ENCODE measurements around the gene TIGD7. TPM values are rescaled to one million over a fixed set of nuclear protein-coding genes. Genes with fewer than 3 reads are reported as not detected.

Gene TIGD7
- total RNA-seq, 1 donor from 2014 or later = 2.4 TPM

GRCh38 chr16:3266873-3267537, 38.2 kb downstream of the TIGD7 start:
- TF ChIP-seq, protein P1, sequence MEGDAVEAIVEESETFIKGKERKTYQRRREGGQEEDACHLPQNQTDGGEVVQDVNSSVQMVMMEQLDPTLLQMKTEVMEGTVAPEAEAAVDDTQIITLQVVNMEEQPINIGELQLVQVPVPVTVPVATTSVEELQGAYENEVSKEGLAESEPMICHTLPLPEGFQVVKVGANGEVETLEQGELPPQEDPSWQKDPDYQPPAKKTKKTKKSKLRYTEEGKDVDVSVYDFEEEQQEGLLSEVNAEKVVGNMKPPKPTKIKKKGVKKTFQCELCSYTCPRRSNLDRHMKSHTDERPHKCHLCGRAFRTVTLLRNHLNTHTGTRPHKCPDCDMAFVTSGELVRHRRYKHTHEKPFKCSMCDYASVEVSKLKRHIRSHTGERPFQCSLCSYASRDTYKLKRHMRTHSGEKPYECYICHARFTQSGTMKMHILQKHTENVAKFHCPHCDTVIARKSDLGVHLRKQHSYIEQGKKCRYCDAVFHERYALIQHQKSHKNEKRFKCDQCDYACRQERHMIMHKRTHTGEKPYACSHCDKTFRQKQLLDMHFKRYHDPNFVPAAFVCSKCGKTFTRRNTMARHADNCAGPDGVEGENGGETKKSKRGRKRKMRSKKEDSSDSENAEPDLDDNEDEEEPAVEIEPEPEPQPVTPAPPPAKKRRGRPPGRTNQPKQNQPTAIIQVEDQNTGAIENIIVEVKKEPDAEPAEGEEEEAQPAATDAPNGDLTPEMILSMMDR (IDR thresholded peaks at IDR 0.05; ENCODE audit: insufficient read depth, low read length, severe bottlenecking) = peak; percentile 31
- Histone ChIP-seq H3K27me3 (ENCODE audit: control insufficient read depth, insufficient read depth, low read length) (no peaks in the 10 kb centered on the region), H3K36me3 (ENCODE audit: control insufficient read depth, insufficient read depth, low read length) (no peaks in the 10 kb centered on the region), H3K4me3 (ENCODE audit: low read depth, low read length) (no peak overlapping the region)
- no peak for FAIRE-seq
- no peak for DNase-seq (ENCODE audit: low read depth)

DNA sequence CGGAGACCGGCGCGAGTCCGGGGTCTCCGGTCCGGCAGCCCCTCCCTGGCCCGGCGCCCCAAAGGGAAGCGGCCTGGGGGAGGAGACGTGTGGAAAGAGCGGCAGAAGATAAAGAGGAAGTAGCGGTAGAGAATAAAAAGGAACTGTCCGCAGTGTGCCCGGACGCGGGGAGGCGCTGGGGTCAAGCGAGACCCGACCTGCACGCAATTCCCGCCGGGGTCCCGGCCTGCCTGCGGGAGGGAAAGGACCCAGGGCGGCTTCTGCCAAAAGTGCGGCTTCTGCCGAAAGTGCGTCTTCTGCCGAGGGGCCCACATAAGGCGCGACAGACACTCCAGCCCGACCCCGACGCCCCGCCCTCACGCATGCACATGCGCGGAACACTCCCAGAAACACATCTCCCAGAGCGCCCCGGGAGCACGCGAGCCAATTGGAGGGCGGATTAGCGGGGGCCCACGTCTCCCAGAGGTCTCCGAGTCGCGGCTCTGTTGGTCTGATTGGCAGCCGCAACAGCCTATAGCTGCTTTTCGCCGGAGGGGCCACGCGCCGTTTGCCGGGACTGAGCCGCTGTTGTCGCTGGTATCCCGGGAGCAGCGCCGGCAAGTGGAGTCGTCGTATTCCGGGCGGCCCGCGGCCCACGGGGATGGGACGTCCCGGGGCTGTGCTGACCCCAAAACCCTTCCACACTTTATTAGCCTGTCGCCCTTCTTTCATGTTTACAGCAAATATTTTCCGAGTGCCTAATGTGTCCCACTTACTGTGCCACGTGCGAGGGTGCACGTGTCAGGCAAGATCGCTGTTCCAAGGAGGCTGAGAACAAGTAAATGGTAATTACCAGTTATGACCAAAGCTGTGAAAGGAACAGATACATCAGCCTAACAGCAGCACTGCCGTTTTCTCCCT, 40.8 kb downstream of the TIGD7 start:
- Histone ChIP-seq H3K27me3 (ENCODE audit: control insufficient read depth, insufficient read depth, low read length) (no peaks in the 10 kb centered on the region), H3K36me3 (ENCODE audit: control insufficient read depth, insufficient read depth, low read length) (no peaks in the 10 kb centered on the region), H3K4me3 (ENCODE audit: low read depth, low read length) (peak overlapping the region; percentile 77)
- FAIRE-seq (no peak), DNase-seq (ENCODE audit: low read depth) (peak; percentile 85)
- TF ChIP-seq, protein P1 (IDR thresholded peaks at IDR 0.05; ENCODE audit: insufficient read depth, low read length, severe bottlenecking) = peak; percentile 49

DNA sequence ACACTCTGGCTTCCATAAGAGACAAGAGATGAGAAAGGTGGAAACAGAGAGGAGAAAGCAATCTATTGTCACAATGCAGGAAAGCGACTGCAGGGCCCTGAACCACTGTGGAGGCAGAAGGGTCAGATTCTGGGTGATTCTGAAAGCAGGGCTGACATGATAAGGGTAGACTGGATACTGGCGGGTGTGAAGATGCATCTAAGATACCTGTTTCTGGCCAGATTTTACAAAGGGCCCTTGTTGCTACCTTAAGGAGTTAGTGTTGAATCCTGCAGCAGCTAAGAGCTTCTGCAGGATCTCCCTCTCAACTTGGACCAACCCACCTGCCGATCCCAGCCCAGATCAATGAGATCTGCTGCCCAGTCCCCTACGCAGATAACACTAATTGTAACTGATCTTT, 42.7 kb downstream of the TIGD7 start:
- FAIRE-seq = no peak
- no peak overlapping the region for H3K4me3 ChIP-seq (ENCODE audit: low read depth, low read length)

DNA sequence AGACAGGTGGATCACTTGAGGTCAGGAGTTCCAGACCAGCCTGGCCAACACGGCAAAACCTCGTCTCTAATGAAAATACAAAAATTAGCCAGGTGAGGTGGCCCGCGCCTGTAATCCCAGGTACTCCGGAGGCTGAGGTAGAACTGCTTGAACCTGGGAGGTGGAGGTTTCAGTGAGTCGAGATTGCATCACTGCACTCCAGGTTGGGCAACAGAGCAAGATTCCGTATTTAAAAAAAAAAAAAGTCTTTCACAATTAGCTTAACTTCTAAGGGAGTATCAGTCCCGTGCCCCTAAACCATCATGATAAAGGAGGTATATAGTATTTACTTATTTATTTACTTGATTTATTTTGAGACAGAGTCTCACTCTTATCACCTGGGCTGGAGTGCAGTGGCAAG, 45.4 kb downstream of the TIGD7 start:
- FAIRE-seq (no peak), DNase-seq (ENCODE audit: low read depth) (no peak)
- TF ChIP-seq, protein P1 (IDR thresholded peaks at IDR 0.05; ENCODE audit: insufficient read depth, low read length, severe bottlenecking) = no peak
- no peak overlapping the region for H3K4me3 ChIP-seq (ENCODE audit: low read depth, low read length)
- H3K36me3 ChIP-seq (ENCODE audit: control insufficient read depth, insufficient read depth, low read length) = no peaks in the 10 kb centered on the region
- H3K27me3 ChIP-seq (ENCODE audit: control insufficient read depth, insufficient read depth, low read length) = no peaks in the 10 kb centered on the region

More for the DNA sequence above, 42.7 kb downstream of the TIGD7 start:
- no peak for DNase-seq (ENCODE audit: low read depth)
- TF ChIP-seq, protein P1 (IDR thresholded peaks at IDR 0.05; ENCODE audit: insufficient read depth, low read length, severe bottlenecking) = no peak
- Histone ChIP-seq H3K27me3 (ENCODE audit: control insufficient read depth, insufficient read depth, low read length) (no peaks in the 10 kb centered on the region), H3K36me3 (ENCODE audit: control insufficient read depth, insufficient read depth, low read length) (no peaks in the 10 kb centered on the region)

- peak; percentile 66 for FAIRE-seq
- Histone ChIP-seq H3K4me3 (ENCODE audit: low read depth, low read length) (no peak overlapping the region), H3K36me3 (ENCODE audit: control insufficient read depth, insufficient read depth, low read length) (no peaks in the 10 kb centered on the region), H3K27me3 (ENCODE audit: control insufficient read depth, insufficient read depth, low read length) (no peaks in the 10 kb centered on the region)
- TF ChIP-seq, protein P1 (IDR thresholded peaks at IDR 0.05; ENCODE audit: insufficient read depth, low read length, severe bottlenecking) = no peak
- DNase-seq (ENCODE audit: low read depth) = peak; percentile 21
These were observed 48.3 kb downstream of the TIGD7 start for GRCh38 chr16:3256866-3257465.

All from bronchial epithelial cell (primary cell).